Stimulated activated naive CD8-positive, alpha-beta T cell treated with anti-CD3 and anti-CD28 coated beads, Interleukin-15, Interleukin-2, amounts not matched to agents 100 ng/mL and 50 ng/mL, for 24 hours (primary cell): ENCODE data around the gene ZNF598.

Source experiments
- H3K27ac Mint-ChIP-seq: one replicate; pipeline ENCODE4 v1.8.0; 2021; ENCODE audit warnings: mild to moderate bottlenecking, mixed read lengths
- H3K27me3 Mint-ChIP-seq: one replicate; pipeline ENCODE4 v1.8.0; 2021; ENCODE audit warnings: mixed read lengths
- H3K36me3 Mint-ChIP-seq: one replicate; pipeline ENCODE4 v1.8.0; 2021; ENCODE audit warnings: low read depth, mixed read lengths
- H3K4me1 Mint-ChIP-seq: one replicate; pipeline ENCODE4 v1.8.0; 2021; ENCODE audit warnings: low read depth, mixed read lengths
- H3K4me3 Mint-ChIP-seq: one replicate; pipeline ENCODE4 v1.8.0; 2021; ENCODE audit warnings: mild to moderate bottlenecking, mixed read lengths
- H3K9me3 Mint-ChIP-seq: one replicate; pipeline ENCODE4 v1.8.0; 2021; ENCODE audit warnings: mixed read lengths

The ZNF598 gene

GRCh38 chr16:2009791-2010510 lies at the start of gene ZNF598:
ZNF598 (minus strand) TSS chr16:2009821.
- peak within 1 kb of the TSS; percentile 97 for H3K27ac Mint-ChIP-seq
- peaks cover 43% of the 10 kb centered on the region for H3K4me1 Mint-ChIP-seq
- peaks cover 19% of the 10 kb centered on the region for H3K36me3 Mint-ChIP-seq
- H3K27me3 Mint-ChIP-seq, result no peaks in the 10 kb centered on the region
- H3K4me3 Mint-ChIP-seq, result peak within 1 kb of the TSS; percentile 98
- no peaks in the 10 kb centered on the region for H3K9me3 Mint-ChIP-seq

DNA sequence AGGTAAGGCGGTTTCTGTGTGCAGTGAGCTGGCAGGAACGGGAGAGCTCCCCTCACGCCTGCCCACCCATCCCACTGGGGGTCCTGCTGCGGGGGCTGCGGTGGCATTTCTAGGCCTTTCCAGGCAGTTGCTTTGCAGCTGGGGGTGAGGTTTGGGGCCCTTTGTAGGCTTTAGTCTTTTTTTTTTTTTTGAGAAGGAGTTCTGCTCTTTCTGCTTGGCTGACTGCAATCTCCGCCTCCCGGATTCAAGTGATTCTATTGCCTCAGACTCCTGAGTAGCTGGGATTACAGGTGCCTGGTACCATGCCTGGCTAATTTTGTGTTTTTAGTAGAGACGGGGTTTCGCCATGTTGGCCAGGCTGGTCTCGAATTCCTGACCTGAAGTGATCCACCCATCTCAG lies 49.3 kb upstream of the ZNF598 start:
- Mint-ChIP-seq H3K36me3 (peaks cover 7% of the 10 kb centered on the region), H3K27me3 (no peaks in the 10 kb centered on the region), H3K27ac (no peak overlapping the region), H3K4me3 (no peak overlapping the region), H3K9me3 (no peaks in the 10 kb centered on the region), H3K4me1 (no peaks in the 10 kb centered on the region)

GRCh38 chr16:2058420-2058819 lies 48.8 kb upstream of the ZNF598 start:
- no peak overlapping the region for H3K27ac Mint-ChIP-seq
- H3K27me3 Mint-ChIP-seq, result no peaks in the 10 kb centered on the region
- H3K4me1 Mint-ChIP-seq, result no peaks in the 10 kb centered on the region
- H3K36me3 Mint-ChIP-seq, result peaks cover 7% of the 10 kb centered on the region
- no peak overlapping the region for H3K4me3 Mint-ChIP-seq
- no peaks in the 10 kb centered on the region for H3K9me3 Mint-ChIP-seq

DNA sequence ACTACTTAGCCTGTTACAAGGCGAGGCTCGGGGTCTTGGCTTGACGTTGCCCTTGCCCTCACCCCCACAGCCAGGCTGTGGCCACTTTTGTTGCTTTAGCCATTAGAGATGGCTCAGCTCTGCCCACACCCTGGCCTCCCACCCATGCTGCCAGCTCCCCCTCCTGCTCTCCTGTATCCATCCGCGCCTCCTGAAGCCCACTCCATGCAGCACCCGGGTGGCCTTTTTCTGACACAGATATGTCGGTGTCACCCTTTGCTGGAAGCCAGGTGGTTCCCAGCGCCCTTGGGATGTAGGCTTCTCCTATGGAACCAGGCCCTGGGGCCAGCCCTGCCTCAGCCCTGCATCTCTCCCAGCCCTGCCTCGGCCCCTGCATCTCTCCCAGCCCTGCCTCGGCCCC lies 47.8 kb upstream of the ZNF598 start:
- Mint-ChIP-seq H3K36me3 (peaks cover 7% of the 10 kb centered on the region), H3K27me3 (no peaks in the 10 kb centered on the region), H3K9me3 (no peaks in the 10 kb centered on the region), H3K4me3 (no peak overlapping the region), H3K27ac (no peak overlapping the region), H3K4me1 (no peaks in the 10 kb centered on the region)

GRCh38 chr16:2056681-2057407 lies 47.2 kb upstream of the ZNF598 start:
- H3K27me3 Mint-ChIP-seq, result no peaks in the 10 kb centered on the region
- H3K4me3 Mint-ChIP-seq, result no peak overlapping the region
- H3K9me3 Mint-ChIP-seq, result no peaks in the 10 kb centered on the region
- peaks cover 7% of the 10 kb centered on the region for H3K36me3 Mint-ChIP-seq
- H3K4me1 Mint-ChIP-seq, result no peaks in the 10 kb centered on the region
- H3K27ac Mint-ChIP-seq, result no peak overlapping the region

DNA sequence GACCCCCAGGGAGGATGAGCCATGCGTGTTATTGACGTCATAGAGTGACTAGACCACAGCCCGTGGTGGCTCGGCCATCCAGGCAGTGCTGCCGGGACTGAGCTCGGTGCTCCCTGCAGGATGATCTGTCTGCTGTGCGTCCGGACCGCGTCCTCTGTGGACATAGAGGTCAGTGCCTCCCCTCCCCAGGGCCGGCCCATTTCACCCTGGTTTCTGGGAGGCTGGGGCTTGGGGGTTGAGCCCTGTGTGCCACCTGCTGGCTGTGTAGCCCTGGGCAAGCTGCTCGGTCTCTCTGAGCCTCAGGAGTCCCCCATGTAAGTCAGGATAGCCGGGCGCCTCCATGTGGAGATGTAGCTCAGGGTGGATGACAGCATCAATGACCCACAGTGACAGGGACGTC lies 46.5 kb upstream of the ZNF598 start:
- H3K27me3 Mint-ChIP-seq, result no peaks in the 10 kb centered on the region
- no peak overlapping the region for H3K27ac Mint-ChIP-seq
- no peaks in the 10 kb centered on the region for H3K4me1 Mint-ChIP-seq
- H3K4me3 Mint-ChIP-seq, result no peak overlapping the region
- H3K36me3 Mint-ChIP-seq, result peaks cover 11% of the 10 kb centered on the region
- H3K9me3 Mint-ChIP-seq, result no peaks in the 10 kb centered on the region

DNA sequence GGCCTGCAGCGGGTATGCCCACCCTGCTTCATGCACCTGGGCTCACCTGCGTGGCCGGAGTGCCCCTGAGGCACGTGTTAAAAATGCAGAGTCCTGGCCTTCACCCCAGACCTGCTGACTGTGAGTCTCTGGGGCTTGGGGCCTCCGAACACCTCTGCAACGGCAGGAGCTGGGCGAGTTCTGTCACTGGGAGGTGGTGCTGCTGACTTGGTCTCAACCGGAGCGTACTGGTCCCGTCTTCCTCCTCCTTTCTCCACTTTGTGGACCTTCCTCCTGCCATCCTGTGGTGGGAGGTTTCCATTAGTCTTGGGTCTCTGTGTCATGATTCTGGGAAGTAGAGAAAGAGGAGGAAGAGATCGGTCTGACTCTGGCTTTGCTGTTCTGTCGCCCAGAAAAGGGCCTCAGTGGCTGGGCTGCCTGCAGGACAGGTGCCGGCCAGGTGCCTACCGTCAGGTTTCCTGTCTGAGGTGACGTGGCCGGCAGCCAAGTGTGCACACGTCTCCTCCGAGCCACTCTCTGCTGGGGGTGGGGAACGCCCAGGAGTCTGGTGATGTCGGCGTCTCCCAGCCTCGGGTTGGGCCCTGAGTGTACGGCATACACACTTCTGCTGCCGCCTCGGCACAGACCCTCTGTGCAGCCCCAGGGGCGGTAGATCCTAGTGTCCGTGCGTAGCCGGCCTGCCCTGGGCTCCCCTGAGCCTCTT lies 45.1 kb upstream of the ZNF598 start:
- Mint-ChIP-seq H3K9me3 (no peaks in the 10 kb centered on the region), H3K27ac (no peak overlapping the region), H3K4me1 (no peaks in the 10 kb centered on the region), H3K4me3 (no peak overlapping the region), H3K27me3 (no peaks in the 10 kb centered on the region), H3K36me3 (peaks cover 15% of the 10 kb centered on the region)

DNA sequence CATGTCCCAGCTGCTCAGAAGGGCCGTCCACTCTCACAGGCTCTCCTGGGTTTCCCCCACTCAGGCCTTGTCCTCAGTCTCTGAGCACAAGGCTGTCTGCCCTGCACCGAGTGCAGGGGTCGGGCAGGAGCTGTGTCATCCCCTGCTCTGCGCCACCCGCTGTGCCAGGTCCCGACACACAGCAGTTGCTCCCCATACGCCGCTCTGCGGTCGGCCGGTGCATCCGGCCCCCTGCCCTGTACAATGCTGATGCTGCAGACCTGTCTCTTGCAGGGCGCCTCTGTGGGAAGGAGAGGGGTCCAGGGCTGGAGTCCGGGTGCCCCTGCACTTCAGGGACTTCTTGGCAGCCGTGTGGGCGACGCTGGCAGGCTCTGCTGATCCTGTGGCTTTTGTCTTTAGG lies 44.3 kb upstream of the ZNF598 start:
- Mint-ChIP-seq H3K27me3 (no peaks in the 10 kb centered on the region), H3K4me3 (no peak overlapping the region), H3K27ac (no peak overlapping the region), H3K4me1 (peaks cover 5% of the 10 kb centered on the region), H3K36me3 (peaks cover 15% of the 10 kb centered on the region), H3K9me3 (no peaks in the 10 kb centered on the region)

- Mint-ChIP-seq H3K27ac (no peak overlapping the region), H3K9me3 (no peaks in the 10 kb centered on the region), H3K36me3 (peaks cover 15% of the 10 kb centered on the region), H3K4me3 (no peak overlapping the region), H3K4me1 (peaks cover 10% of the 10 kb centered on the region), H3K27me3 (no peaks in the 10 kb centered on the region)
These were observed 43.6 kb upstream of the ZNF598 start for GRCh38 chr16:2053211-2053610.

GRCh38 chr16:2048116-2048543 lies 38.5 kb upstream of the ZNF598 start:
- Mint-ChIP-seq H3K4me1 (peaks cover 16% of the 10 kb centered on the region), H3K27me3 (no peaks in the 10 kb centered on the region), H3K9me3 (no peaks in the 10 kb centered on the region), H3K4me3 (peak overlapping the region; percentile 90), H3K36me3 (peaks cover 9% of the 10 kb centered on the region), H3K27ac (no peak overlapping the region)

GRCh38 chr16:2047330-2048115 lies 37.9 kb upstream of the ZNF598 start, which contains the start of the genes NTHL1 and TSC2:
NTHL1 (minus strand) TSS chr16:2047834; CDS start chr16:2047823, 11 bp downstream.
TSC2 (plus strand) TSS chr16:2047985; CDS start chr16:2048616, 631 bp downstream.
- Mint-ChIP-seq H3K9me3 (no peaks in the 10 kb centered on the region), H3K36me3 (peaks cover 9% of the 10 kb centered on the region), H3K27me3 (no peaks in the 10 kb centered on the region), H3K4me3 (peak within 1 kb of the TSS; percentile 90), H3K4me1 (peaks cover 16% of the 10 kb centered on the region), H3K27ac (peak within 1 kb of the TSS; percentile 58)

DNA sequence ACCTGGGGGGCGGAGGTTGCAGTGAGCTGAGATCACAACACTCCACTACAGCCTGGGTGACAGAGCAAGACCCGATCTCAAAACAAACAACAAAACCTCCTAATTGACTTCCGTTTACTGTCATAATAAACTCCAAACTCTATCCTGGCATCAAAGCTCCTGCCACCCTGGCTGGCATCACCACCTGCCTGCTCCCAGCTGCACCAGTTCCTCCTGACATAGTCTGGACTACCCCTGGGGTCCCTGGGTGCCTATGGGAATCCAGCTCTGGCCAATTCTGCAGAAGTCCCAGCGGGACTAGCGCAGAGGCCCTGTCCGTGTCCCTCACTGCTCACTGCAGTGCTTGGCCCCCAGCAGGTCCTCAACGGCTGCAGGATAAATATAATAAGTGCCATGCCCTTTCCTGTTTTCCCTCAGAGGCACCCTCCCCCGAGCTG lies 37.3 kb upstream of the ZNF598 start:
- Mint-ChIP-seq H3K27ac (peak overlapping the region; percentile 47), H3K36me3 (peaks cover 9% of the 10 kb centered on the region), H3K4me3 (peak overlapping the region; percentile 90), H3K4me1 (peaks cover 16% of the 10 kb centered on the region), H3K9me3 (no peaks in the 10 kb centered on the region), H3K27me3 (no peaks in the 10 kb centered on the region)

GRCh38 chr16:2045965-2046892 lies 36.6 kb upstream of the ZNF598 start:
- Mint-ChIP-seq H3K4me1 (peaks cover 16% of the 10 kb centered on the region), H3K27ac (no peak overlapping the region), H3K27me3 (no peaks in the 10 kb centered on the region)

More at GRCh38 chr16:2045965-2046892, 36.6 kb upstream of the ZNF598 start:
- Mint-ChIP-seq H3K36me3 (peaks cover 6% of the 10 kb centered on the region), H3K9me3 (no peaks in the 10 kb centered on the region), H3K4me3 (peak overlapping the region; percentile 90)
